Muscle layer of colon (tissue), 2 donors: Measurements from ENCODE around the gene KRT72.

Source experiments
- H3K27ac ChIP-seq: one replicate; pipeline ENCODE4 v1.7.0; 2013; ENCODE audit warnings: low read depth, mild to moderate bottlenecking, low read length, moderate library complexity
- H3K27me3 ChIP-seq, 2 donors: one replicate each; pipeline ENCODE4 v1.7.0; 2013; ENCODE audit warnings: low read length in 2 of 2, mild to moderate bottlenecking in 2 of 2; ENCODE audit not compliant: insufficient read depth in 2 of 2, control insufficient read depth in 1 of 2
- H3K36me3 ChIP-seq: one replicate; pipeline ENCODE4 v1.7.0; 2013; ENCODE audit warnings: mild to moderate bottlenecking, low read length; ENCODE audit not compliant: insufficient read depth
- H3K4me1 ChIP-seq: one replicate; pipeline ENCODE4 v1.7.0; 2013; ENCODE audit warnings: mild to moderate bottlenecking, low read length; ENCODE audit not compliant: insufficient read depth
- H3K4me3 ChIP-seq, 2 donors: one replicate each; pipeline ENCODE4 v1.7.0; 2013; ENCODE audit warnings: low read length in 2 of 2, low read depth in 1 of 2, mild to moderate bottlenecking in 1 of 2, moderate library complexity in 1 of 2
- H3K9ac ChIP-seq: one replicate; pipeline ENCODE4 v1.7.0; 2013; ENCODE audit warnings: low read length
- H3K9me3 ChIP-seq: one replicate; pipeline ENCODE4 v1.7.0; 2013; ENCODE audit warnings: mild to moderate bottlenecking, low read length
- donor health status: abdominal sarcoma.
- donor health status: Adenocarcinoma of cecum.

KRT72 gene

DNA sequence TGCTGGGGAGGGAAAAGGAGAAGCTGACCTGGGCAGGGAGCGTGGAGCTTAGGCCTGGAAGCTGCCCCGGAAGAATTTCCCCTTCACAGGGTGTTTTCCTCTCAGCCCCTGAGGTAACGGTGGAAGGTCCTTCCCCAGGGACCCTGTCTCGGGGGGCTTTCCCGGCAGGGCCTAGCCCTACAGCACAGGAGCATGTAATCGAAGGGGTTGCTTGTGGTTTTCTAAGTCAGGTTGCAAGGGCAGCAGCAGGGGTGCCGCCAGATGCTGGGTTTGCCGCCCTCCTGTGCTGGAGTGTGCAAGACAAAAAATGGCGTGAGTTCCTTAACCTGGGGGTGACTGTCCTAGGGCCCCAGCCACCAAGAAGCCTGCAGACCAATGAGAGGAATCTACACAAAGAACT lies 26.0 kb downstream of the KRT72 start:
- Histone ChIP-seq H3K27me3 (no peaks in the 10 kb centered on the region), H3K27ac (no peak overlapping the region), H3K9me3 (no peaks in the 10 kb centered on the region), H3K36me3 (no peaks in the 10 kb centered on the region), H3K9ac (no peak overlapping the region), H3K4me3 (no peak overlapping the region), H3K4me1 (no peaks in the 10 kb centered on the region)

DNA sequence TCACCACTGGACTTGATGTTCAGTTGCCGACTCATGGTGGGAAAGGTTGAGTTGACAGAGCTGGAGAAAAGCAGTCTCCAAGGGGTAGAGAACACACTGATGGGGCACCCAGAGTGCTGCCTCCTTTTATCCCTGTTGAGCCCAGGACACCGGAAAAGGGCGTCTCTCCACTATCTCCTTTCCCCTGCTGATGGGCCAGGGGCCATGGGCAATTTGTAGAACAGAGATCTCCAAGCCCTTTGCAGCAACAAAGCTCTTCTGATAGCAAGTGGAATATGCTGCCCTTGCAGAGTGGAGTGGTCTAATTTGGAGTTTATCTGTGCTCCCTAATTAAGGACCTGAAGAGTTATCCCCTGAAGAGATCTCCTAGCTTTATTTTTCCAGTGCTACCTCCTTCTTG lies 27.5 kb downstream of the KRT72 start, which contains the start of gene KRT74:
Gene KRT74 (minus strand): TSS at position 101 of the 400 bp plus-strand sequence. CDS start 66 bp downstream, at position 35.
- no peaks in the 10 kb centered on the region for H3K27me3 ChIP-seq
- no peak within 1 kb of the TSS for H3K27ac ChIP-seq
- no peaks in the 10 kb centered on the region for H3K36me3 ChIP-seq
- H3K4me1 ChIP-seq: no peaks in the 10 kb centered on the region
- no peaks in the 10 kb centered on the region for H3K9me3 ChIP-seq
- no peak within 1 kb of the TSS for H3K4me3 ChIP-seq
- no peak within 1 kb of the TSS for H3K9ac ChIP-seq

DNA sequence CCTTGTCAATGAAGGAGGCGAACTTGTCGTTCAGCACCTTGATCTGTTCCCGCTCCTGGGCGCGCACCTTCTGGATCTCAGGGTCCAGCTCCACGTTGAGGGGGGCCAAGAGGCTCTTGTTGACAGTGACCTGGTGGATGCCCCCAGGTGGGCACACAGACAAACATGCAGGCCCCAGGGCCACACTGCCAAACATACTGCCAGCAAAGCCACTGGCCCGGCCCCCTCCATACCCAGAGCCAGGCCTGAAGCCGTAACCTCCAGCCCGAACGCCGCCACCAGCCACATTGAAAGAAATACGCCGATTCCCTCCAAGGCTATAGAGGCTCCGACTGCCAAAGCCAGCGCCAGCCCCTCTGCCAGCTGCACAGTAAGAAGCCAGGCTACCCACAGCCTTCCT lies 28.0 kb downstream of the KRT72 start:
- Histone ChIP-seq H3K27me3 (no peaks in the 10 kb centered on the region), H3K36me3 (no peaks in the 10 kb centered on the region), H3K9ac (no peak overlapping the region), H3K27ac (no peak overlapping the region), H3K9me3 (no peaks in the 10 kb centered on the region), H3K4me3 (no peak overlapping the region), H3K4me1 (no peaks in the 10 kb centered on the region)

DNA sequence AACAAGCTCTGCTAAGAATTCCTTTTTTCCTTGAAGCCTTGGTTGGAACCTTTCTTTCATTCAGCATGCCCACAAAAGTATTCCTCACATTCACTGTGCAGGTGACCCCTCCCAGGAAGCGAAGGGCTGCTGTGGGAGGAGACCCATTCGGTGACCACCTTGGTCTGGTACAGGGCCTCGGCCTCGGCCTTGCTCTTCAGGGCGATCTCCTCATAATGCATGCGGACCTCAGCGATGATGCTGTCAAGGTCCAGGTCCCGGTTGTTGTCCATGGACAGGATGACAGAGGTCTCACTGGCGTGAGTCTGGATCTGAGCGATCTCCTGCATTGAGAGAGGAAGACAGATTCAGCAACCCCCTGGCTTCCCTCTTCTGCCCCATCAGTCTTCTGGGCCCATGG lies 30.8 kb downstream of the KRT72 start:
- Histone ChIP-seq H3K9me3 (no peaks in the 10 kb centered on the region), H3K4me1 (no peaks in the 10 kb centered on the region), H3K27me3 (peaks cover 0 to 4% of the 10 kb centered on the region in 2 donors), H3K9ac (no peak overlapping the region), H3K4me3 (no peak overlapping the region), H3K27ac (no peak overlapping the region), H3K36me3 (no peaks in the 10 kb centered on the region)

DNA sequence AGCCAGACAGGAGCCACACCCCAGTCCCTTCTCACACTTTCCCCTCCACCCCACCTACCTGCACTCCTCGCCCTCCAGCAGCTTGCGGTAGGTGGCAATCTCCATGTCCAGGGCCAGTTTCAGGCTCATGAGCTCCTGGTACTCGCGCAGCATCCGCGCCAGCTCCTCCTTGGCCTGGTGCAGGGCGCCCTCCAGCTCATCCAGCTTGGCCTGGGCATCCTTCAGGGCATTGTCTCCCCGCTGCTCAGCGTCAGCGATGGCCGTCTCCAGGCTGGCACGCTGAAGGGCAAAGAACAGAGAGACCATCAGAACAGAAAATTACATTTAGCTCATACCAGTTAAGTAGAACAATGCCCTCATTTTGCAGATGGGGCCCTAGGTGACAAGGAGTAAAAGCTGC lies 33.2 kb downstream of the KRT72 start:
- H3K36me3 ChIP-seq: no peaks in the 10 kb centered on the region
- H3K27me3 ChIP-seq: peaks cover 0 to 4% of the 10 kb centered on the region in 2 donors
- H3K4me3 ChIP-seq: no peak overlapping the region
- H3K27ac ChIP-seq: no peak overlapping the region
- no peaks in the 10 kb centered on the region for H3K4me1 ChIP-seq
- no peaks in the 10 kb centered on the region for H3K9me3 ChIP-seq
- no peak overlapping the region for H3K9ac ChIP-seq

DNA sequence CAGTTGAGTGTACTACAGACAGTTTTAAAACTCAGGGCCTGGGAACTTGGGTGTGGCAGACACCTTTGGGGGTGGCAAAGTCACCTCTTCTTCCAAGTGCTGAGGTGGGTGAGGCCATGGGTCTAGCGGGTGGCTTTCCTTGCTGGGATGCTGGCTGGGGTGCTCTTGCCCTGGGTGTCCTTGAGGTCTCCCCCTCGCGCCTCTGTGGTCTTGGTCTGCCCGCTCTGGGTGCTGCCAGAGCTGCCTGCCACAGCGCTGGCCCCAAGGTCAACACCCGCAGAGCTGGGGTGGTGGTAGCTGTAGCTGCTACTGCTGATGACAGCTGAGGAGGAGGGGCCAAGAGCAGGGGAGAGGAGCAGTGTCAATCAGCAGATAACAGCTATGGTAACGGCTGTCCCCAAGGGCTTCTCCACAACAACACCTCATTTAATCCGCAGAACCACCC lies 34.4 kb downstream of the KRT72 start:
- H3K36me3 ChIP-seq: no peaks in the 10 kb centered on the region
- no peaks in the 10 kb centered on the region for H3K9me3 ChIP-seq
- no peak overlapping the region for H3K4me3 ChIP-seq
- H3K4me1 ChIP-seq: no peaks in the 10 kb centered on the region
- no peak overlapping the region for H3K9ac ChIP-seq
- H3K27ac ChIP-seq: no peak overlapping the region
- peaks cover 0 to 4% of the 10 kb centered on the region in 2 donors for H3K27me3 ChIP-seq

DNA sequence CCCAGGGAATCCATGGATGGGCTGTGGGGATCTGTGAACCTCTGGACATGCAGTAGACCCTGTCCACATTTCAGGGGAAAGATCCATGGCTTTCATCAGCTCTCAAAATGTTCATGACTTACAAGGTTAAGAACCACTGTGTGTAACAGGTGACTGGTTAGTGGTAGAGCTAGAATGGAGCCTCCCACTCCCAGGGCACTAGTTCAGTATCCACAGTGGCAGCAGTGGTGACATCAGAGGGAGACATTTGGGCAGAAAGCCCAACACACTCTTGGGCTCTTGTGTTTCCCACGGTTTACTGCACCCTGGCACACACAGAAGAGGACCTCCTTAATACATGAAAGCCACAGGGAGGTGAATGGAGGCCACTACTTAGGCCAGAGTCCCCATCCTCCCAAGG lies 36.7 kb downstream of the KRT72 start:
- no peak overlapping the region for H3K27ac ChIP-seq
- no peak overlapping the region for H3K4me3 ChIP-seq
- no peaks in the 10 kb centered on the region for H3K9me3 ChIP-seq
- peaks cover 0 to 4% of the 10 kb centered on the region in 2 donors for H3K27me3 ChIP-seq
- no peaks in the 10 kb centered on the region for H3K36me3 ChIP-seq
- no peak overlapping the region for H3K9ac ChIP-seq
- no peaks in the 10 kb centered on the region for H3K4me1 ChIP-seq

DNA sequence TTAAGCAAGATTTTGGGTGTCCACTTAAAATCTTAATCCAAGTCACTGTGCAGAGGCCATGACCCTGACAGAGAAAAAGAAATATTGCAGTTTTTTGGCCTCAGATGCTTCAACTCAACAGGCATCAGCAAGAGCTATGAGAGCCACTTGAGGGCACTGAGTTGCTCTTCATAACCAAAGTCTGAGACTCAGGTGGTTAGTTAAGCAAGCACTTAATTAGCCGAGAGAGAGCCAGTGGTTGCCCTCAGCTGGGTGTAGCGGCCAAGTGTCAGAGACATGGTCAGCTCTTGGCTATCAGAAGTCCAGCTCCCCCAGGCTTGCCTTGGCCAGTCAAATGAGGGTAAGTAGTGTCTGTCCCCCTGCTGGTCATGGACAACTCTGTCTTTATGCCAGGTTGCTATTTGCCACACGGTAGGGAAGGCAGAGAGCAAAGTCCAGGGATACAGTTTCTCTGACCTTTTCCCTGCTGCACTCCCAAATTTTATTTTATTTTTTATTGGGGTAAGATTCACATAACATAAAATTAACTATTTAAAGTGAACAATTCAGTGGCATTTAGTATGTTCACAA lies 39.3 kb downstream of the KRT72 start:
- H3K4me3 ChIP-seq: no peak overlapping the region
- H3K27me3 ChIP-seq: peaks cover 0 to 9% of the 10 kb centered on the region in 2 donors
- H3K36me3 ChIP-seq: no peaks in the 10 kb centered on the region
- H3K9me3 ChIP-seq: no peaks in the 10 kb centered on the region
- no peaks in the 10 kb centered on the region for H3K4me1 ChIP-seq
- H3K27ac ChIP-seq: no peak overlapping the region
- no peak overlapping the region for H3K9ac ChIP-seq

DNA sequence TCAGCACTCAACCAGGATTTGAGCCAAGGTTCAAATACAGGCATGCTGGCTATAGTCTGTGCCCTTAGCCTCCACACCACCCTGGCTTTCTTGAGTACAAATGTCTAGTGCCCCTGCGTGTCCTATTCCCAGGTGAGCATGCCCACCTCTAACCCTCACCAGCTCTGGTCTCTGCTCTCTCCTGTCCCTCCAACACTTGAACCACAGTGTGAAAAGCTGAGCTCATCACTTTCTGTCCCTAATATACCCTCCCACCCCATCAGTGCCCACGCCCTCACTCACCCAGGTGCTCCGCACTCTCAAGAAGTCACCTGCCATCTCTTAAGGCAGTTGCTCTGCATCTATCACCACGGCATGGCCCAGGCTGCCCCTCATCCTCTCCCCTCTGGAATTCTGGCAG lies 41.3 kb downstream of the KRT72 start:
- no peaks in the 10 kb centered on the region for H3K36me3 ChIP-seq
- no peaks in the 10 kb centered on the region for H3K4me1 ChIP-seq
- H3K9me3 ChIP-seq: no peaks in the 10 kb centered on the region
- no peak overlapping the region for H3K27ac ChIP-seq
- H3K9ac ChIP-seq: no peak overlapping the region
- no peak overlapping the region for H3K4me3 ChIP-seq
- H3K27me3 ChIP-seq: peaks cover 0 to 5% of the 10 kb centered on the region in 2 donors

DNA sequence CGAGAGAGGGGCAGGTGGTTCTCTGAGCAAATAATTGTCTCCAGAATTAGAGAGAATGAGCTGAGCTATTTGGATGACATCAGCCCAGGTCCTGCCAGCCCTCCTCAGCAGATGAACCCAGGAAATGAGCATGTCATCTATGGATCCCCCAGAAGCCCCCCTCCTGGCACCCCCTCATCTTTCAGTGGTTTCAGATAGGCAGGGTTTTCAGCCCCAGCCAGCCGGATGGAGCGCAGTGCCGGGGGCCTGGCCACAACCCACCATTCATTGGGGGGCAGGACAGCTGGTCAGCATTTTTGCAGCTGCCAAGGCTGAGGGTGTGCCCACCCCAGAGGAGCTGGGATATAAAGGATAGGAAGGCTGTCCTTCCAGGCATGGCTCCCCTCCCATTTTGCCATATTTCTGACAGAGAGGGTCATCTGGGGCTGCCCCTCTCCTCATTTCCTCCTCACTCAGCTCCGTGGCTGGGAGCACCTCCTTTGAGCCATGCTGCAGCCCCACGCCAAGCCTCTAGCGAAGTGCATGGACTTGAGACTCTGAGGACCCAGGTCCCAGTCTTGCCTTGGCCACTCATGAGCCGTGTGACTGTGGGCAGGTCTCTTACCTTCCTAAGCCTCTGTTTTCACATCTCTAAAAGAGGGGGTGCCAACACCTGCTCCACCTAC lies 42.4 kb downstream of the KRT72 start:
- Histone ChIP-seq H3K4me3 (no peak overlapping the region), H3K4me1 (no peaks in the 10 kb centered on the region), H3K27ac (no peak overlapping the region), H3K9me3 (no peaks in the 10 kb centered on the region), H3K27me3 (peaks cover 0 to 5% of the 10 kb centered on the region in 2 donors), H3K9ac (no peak overlapping the region), H3K36me3 (no peaks in the 10 kb centered on the region)

DNA sequence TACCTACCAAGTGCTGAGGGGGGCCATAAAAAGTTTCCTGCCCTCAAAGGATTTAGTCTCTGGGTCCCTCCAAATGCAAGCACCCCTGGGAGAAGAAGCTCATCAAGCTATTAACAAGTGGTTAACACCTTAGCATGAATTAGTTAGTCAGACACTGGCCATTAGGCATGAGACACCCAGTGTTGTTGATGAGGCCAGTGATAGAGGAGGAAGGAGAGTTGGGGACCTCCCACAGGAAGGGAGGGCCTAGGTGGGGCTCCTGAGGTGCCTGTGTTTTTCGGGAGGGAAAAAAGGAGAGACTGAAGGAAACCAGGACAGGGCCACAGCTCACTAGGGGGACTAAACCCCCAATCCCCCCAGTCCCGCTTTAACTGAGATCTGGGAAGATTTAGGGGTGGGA lies 43.8 kb downstream of the KRT72 start:
- no peaks in the 10 kb centered on the region for H3K9me3 ChIP-seq
- H3K27me3 ChIP-seq: peaks cover 0 to 5% of the 10 kb centered on the region in 2 donors
- no peaks in the 10 kb centered on the region for H3K4me1 ChIP-seq
- H3K9ac ChIP-seq: no peak overlapping the region
- H3K27ac ChIP-seq: no peak overlapping the region
- H3K36me3 ChIP-seq: no peaks in the 10 kb centered on the region
- H3K4me3 ChIP-seq: no peak overlapping the region

DNA sequence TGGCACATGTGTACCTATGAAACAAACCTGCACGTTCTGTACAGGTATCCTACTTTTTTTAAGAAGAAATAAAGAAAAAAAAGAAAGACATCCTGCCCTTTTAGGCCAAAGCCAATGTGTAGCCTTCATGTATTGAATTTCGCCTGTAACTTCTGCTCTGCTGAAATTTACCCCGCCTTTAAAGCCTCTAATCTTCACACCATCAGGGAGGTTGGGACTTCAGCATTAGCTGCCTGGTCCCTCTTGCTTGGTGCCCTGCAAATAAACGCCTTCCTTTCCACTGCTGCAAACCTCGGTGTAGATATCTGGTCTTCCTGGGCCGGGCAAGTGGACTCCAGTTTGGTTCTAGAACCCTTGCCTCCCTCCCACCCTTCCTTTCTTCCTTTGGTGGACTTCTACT lies 45.7 kb downstream of the KRT72 start:
- Histone ChIP-seq H3K27me3 (peaks cover 0 to 5% of the 10 kb centered on the region in 2 donors), H3K36me3 (no peaks in the 10 kb centered on the region), H3K4me1 (no peaks in the 10 kb centered on the region), H3K27ac (no peak overlapping the region), H3K9ac (no peak overlapping the region), H3K9me3 (no peaks in the 10 kb centered on the region), H3K4me3 (no peak overlapping the region)
